Ishikawa (cell line): Measurements from ENCODE around the gene HOXB3.
A peak's percentile ranks its signal among the peaks of the same experiment; 100 is the strongest.

Experiments used
- CEBPB ChIP-seq: IDR thresholded peaks from 2 replicates; pipeline ENCODE4 v1.6.1; 2012
- CREB1 ChIP-seq: IDR thresholded peaks from 2 replicates; pipeline ENCODE4 v1.6.1; 2012; ENCODE audit warnings: low read depth
- EGR1 ChIP-seq: IDR thresholded peaks from 2 replicates; pipeline ENCODE4 v1.6.1; 2012
- EP300 ChIP-seq: IDR thresholded peaks from 2 replicates; pipeline ENCODE4 v1.6.1; 2012; ENCODE audit warnings: borderline replicate concordance
- FOXM1 ChIP-seq: IDR thresholded peaks from 2 replicates; pipeline ENCODE4 v1.6.1; 2012; ENCODE audit warnings: low read depth, borderline replicate concordance
- MAX ChIP-seq: IDR thresholded peaks from 2 replicates; pipeline ENCODE4 v1.6.1; 2012
- NFIC ChIP-seq: IDR thresholded peaks from 2 replicates; pipeline ENCODE4 v1.6.1; 2012
- RAD21 ChIP-seq: IDR thresholded peaks from 2 replicates; pipeline ENCODE4 v1.6.1; 2012; ENCODE audit warnings: low read depth
- REST ChIP-seq: IDR thresholded peaks from 2 replicates; pipeline ENCODE4 v1.6.1; 2012; ENCODE audit warnings: low read depth, mild to moderate bottlenecking
- TAF1 ChIP-seq: IDR thresholded peaks from 2 replicates; pipeline ENCODE4 v1.6.1; 2012; ENCODE audit warnings: low read depth, mild to moderate bottlenecking
- TCF12 ChIP-seq: IDR thresholded peaks from 2 replicates; pipeline ENCODE4 v1.6.1; 2012; ENCODE audit warnings: low read depth
- TEAD4 ChIP-seq: IDR thresholded peaks from 2 replicates; pipeline ENCODE4 v1.6.1; 2012
- USF1 ChIP-seq: IDR thresholded peaks from 2 replicates; pipeline ENCODE4 v1.6.1; 2012
- YY1 ChIP-seq: IDR thresholded peaks from 2 replicates; pipeline ENCODE4 v1.6.1; 2012; ENCODE audit warnings: low read depth
- ZBTB7A ChIP-seq: IDR thresholded peaks from 2 replicates; pipeline ENCODE4 v1.6.1; 2012; ENCODE audit warnings: low read depth

Gene HOXB3

GRCh38 chr17:48526608-48527546, 63.2 kb downstream of the HOXB3 start:
- TF ChIP-seq REST = no peak
- no peak for TF ChIP-seq FOXM1
- no peak for TF ChIP-seq MAX
- no peak for TF ChIP-seq TEAD4
- TF ChIP-seq ZBTB7A = no peak
- no peak for TF ChIP-seq USF1
- TF ChIP-seq TCF12 = no peak
- no peak for TF ChIP-seq NFIC
- TF ChIP-seq EP300 = no peak
- no peak for TF ChIP-seq CEBPB

DNA sequence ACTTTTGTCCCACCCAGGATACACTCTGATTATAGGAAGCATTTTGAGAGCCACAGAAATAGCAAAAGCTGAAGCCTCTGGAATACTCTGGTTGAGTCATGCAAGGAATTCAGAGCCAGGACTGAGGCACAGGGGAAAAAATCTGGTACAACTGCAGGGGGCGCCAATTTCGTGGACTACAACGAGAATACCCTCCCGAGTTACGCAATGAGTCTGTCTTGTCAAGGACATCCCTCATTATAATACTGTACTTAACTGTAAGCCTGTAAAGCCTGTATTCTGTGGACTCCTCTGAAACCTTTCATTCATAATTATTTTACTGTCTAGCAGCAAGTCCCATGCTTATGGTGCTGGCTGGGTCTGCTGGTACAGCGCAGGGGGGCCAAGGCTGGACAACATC, 67.0 kb downstream of the HOXB3 start:
- TF ChIP-seq CEBPB (peak; percentile 25; the same call in 1 of the 2 replicates), TCF12 (no peak), TAF1 (no peak)

DNA sequence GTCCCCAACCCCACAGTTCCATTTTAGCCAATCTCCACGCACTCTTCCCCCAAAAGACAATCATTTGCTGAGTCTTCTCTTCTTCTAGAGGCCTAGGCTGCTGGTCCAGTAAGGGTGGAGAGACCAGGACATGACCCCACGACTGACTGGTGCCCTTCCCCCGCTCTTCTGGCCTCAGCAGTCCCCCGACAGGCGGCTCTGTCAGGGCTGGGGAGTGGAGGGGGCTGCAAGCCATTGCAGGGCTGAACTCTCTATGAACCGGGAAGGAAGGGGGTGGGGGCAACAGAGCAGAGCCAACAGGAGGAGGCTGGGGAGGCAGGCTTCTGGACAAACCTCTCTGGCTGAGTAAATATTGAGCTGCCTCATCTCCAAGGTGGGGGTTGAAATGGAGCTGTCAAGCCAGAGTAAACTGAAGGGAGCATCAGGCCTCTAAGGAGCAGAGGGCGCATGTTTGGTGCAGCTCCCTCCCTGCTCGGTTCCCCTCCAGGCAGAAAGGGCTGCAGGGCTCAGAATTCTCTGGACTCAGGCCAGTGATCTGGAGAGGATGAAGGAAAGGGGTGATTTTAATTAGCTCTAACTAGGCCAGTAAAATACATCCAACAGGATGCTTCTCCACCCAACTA, 67.9 kb downstream of the HOXB3 start:
- no peak for TF ChIP-seq MAX
- TF ChIP-seq CEBPB = no peak
- no peak for TF ChIP-seq FOXM1
- TF ChIP-seq EGR1 = no peak
- no peak for TF ChIP-seq RAD21
- TF ChIP-seq TAF1 = no peak
- no peak for TF ChIP-seq TCF12
- no peak for TF ChIP-seq USF1
- TF ChIP-seq REST = no peak
- no peak for TF ChIP-seq NFIC
- TF ChIP-seq TEAD4 = no peak
- TF ChIP-seq ZBTB7A = no peak
- TF ChIP-seq CREB1 = no peak
- TF ChIP-seq EP300 = no peak
- no peak for TF ChIP-seq YY1

- TF ChIP-seq CEBPB (no peak), YY1 (no peak), TEAD4 (no peak), ZBTB7A (no peak), RAD21 (no peak), TAF1 (no peak), MAX (no peak), EGR1 (no peak), FOXM1 (no peak), TCF12 (no peak), NFIC (no peak), CREB1 (no peak), USF1 (no peak)
Observed at GRCh38 chr17:48520631-48521079, 69.4 kb downstream of the HOXB3 start.
